Type B pancreatic cell (in vitro differentiated cells): ENCODE data around the gene PLCB2. TPM values are rescaled to one million over a fixed set of nuclear protein-coding genes. Genes with fewer than 3 reads are reported as not detected.

Source experiments
- DNase-seq: peaks from one replicate; pipeline ENCODE4 v3.0.0; 2021; ENCODE audit warnings: mixed read lengths; ENCODE audit not compliant: unreplicated experiment; ENCODE audit errors: extremely low spot score
- H3K27ac Mint-ChIP-seq: 2 replicates; pipeline ENCODE4 v1.8.0; 2021; ENCODE audit warnings: mild to moderate bottlenecking, mixed read lengths
- H3K27me3 Mint-ChIP-seq: 2 replicates; pipeline ENCODE4 v1.8.0; 2021; ENCODE audit warnings: mixed read lengths
- H3K36me3 Mint-ChIP-seq: 2 replicates; pipeline ENCODE4 v1.8.0; 2021; ENCODE audit warnings: mixed read lengths
- H3K4me1 Mint-ChIP-seq: one replicate; pipeline ENCODE4 v1.8.0; 2021; ENCODE audit warnings: mixed read lengths; ENCODE audit not compliant: unreplicated experiment
- H3K4me3 Mint-ChIP-seq: 2 replicates; pipeline ENCODE4 v1.8.0; 2021; ENCODE audit warnings: mild to moderate bottlenecking, mixed read lengths
- H3K9me3 Mint-ChIP-seq: 2 replicates; pipeline ENCODE4 v1.8.0; 2021; ENCODE audit warnings: mixed read lengths
- CTCF ChIP-seq: fragments of 200-600 bp; sonication (generic); conservative IDR thresholded peaks from 2 replicates; pipeline ENCODE4 v1.5.0; 2021; ENCODE audit warnings: antibody characterized with exemption, mild to moderate bottlenecking
- total RNA-seq: library from RNA; stranded (reverse); gene quantifications from 2 replicates; pipeline ENCODE4 v1.2.1, GENCODE V29; 2021; ENCODE audit warnings: low replicate concordance

PLCB2 gene
- total RNA-seq, 1 donor from 2014 or later = 5.8 TPM

- DNase-seq = no peak
- Mint-ChIP-seq H3K9me3 (no peaks in the 10 kb centered on the region), H3K36me3 (peaks cover 5% of the 10 kb centered on the region), H3K27ac (no peak overlapping the region), H3K27me3 (peaks cover 31% of the 10 kb centered on the region), H3K4me3 (no peak overlapping the region), H3K4me1 (peaks cover 20% of the 10 kb centered on the region)
- TF ChIP-seq CTCF = no peak
These were observed 31.8 kb downstream of the PLCB2 start for GRCh38 chr15:40275954-40276353.

GRCh38 chr15:40275523-40275922, 32.2 kb downstream of the PLCB2 start:
- Mint-ChIP-seq H3K9me3 (no peaks in the 10 kb centered on the region), H3K4me3 (no peak overlapping the region), H3K27ac (no peak overlapping the region), H3K4me1 (peaks cover 19% of the 10 kb centered on the region), H3K36me3 (peaks cover 5% of the 10 kb centered on the region), H3K27me3 (peaks cover 27% of the 10 kb centered on the region)
- no peak for DNase-seq
- TF ChIP-seq CTCF = no peak

- Mint-ChIP-seq H3K9me3 (no peaks in the 10 kb centered on the region), H3K36me3 (peaks cover 5% of the 10 kb centered on the region), H3K27ac (peak overlapping the region; percentile 62), H3K4me3 (no peak overlapping the region), H3K4me1 (peaks cover 13% of the 10 kb centered on the region), H3K27me3 (peaks cover 19% of the 10 kb centered on the region)
- TF ChIP-seq CTCF = peak; percentile 100
- peak; percentile 87 for DNase-seq
These were observed 33.1 kb downstream of the PLCB2 start for GRCh38 chr15:40274350-40275274.

GRCh38 chr15:40273428-40273827, 34.3 kb downstream of the PLCB2 start:
- Mint-ChIP-seq H3K9me3 (no peaks in the 10 kb centered on the region), H3K4me3 (no peak overlapping the region), H3K4me1 (peaks cover 11% of the 10 kb centered on the region), H3K27ac (no peak overlapping the region), H3K27me3 (peaks cover 8% of the 10 kb centered on the region), H3K36me3 (peaks cover 5% of the 10 kb centered on the region)
- no peak for DNase-seq
- no peak for TF ChIP-seq CTCF

GRCh38 chr15:40272485-40273056, 35.2 kb downstream of the PLCB2 start:
- Mint-ChIP-seq H3K36me3 (peaks cover 5% of the 10 kb centered on the region), H3K4me1 (peaks cover 7% of the 10 kb centered on the region), H3K4me3 (no peak overlapping the region), H3K27me3 (peaks cover 3% of the 10 kb centered on the region), H3K9me3 (no peaks in the 10 kb centered on the region), H3K27ac (no peak overlapping the region)
- TF ChIP-seq CTCF = no peak
- no peak for DNase-seq
